ENCODE results near the gene FBXO40. TPM values are rescaled to one million over a fixed set of nuclear protein-coding genes. Genes with fewer than 3 reads are reported as not detected.

FBXO40 gene
- total and polyA plus RNA-seq, 10 of the 15 experiments (the other 5 are each of a cell fraction or from before 2014, with no cell fraction given), result 0.03 to 0.05 (median 0.04) TPM; not detected in 7

DNA sequence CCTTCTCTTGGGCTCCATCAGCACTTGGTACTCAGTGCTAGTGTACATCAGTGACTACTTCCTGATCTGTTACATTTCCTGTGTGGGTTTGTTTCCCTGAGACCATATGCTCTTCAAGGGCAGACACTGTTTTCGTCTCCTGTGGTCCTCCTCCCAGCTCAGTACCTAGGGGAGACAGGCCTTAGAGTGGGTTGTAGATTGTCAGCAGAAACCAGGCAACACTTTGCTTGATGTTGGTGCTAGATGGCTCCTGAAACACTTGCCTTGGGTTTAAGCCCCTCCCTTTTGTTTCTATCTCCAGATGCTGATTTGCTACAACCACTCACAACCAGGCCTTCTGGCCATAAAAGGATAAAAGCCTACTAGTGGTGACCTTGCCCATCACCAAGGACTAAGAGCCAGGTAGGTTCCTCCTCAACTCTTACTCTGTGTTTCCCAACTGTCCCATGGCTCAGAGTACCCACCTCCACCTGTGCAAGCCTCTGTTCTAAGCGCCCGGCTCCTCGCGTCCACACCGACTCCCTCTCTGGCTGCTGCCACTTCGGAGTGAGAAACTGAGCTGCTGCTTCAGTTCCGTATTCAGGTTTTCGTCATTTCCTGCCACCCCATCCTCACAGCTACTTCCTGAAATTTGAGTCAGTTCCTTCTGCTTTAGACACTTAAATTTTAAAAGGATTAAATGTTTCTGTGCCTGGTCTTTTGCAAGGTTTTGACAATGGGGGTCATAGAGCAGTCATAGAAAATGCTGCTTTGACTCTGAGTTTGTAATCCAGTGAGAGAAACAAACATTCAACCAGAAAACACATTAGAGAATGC lies 67.4 kb downstream of the FBXO40 start, which contains the start of gene HCLS1:
TSS of gene HCLS1 (minus strand) at position 548 of the 816 bp plus-strand sequence. CDS start 2,556 bp downstream, outside the sequence.
- Histone ChIP-seq H3K27ac (ENCODE audit: control insufficient read depth, insufficient read depth) (peak within 1 kb of the TSS; percentile 97), H3K9ac (ENCODE audit: control insufficient read depth, insufficient read depth, low read length) (peak within 1 kb of the TSS; percentile 75), H3K9me3 (replicated peaks; ENCODE audit: control insufficient read depth, insufficient read depth, low read length) (peaks cover 1% of the 10 kb centered on the region; the same call in 2 of the 3 replicates), H4K20me1 (ENCODE audit: control insufficient read depth, insufficient read depth) (no peaks in the 10 kb centered on the region), H3K27me3 (replicated peaks in 1 of 2; ENCODE audit: control insufficient read depth in 2 of 2, insufficient read depth in 2 of 2, low read length in 1 of 2) (no peaks in the 10 kb centered on the region), H2AFZ (ENCODE audit: control insufficient read depth, low read depth, low read length) (peak within 1 kb of the TSS; percentile 91), H3K4me2 (ENCODE audit: control insufficient read depth, insufficient read depth) (peak within 1 kb of the TSS; percentile 96), H3K4me3 (peak within 1 kb of the TSS; percentile 61), H3K4me1 (ENCODE audit: control insufficient read depth, insufficient read depth, low read length) (peaks cover 26% of the 10 kb centered on the region), H3K79me2 (ENCODE audit: control insufficient read depth, insufficient read depth, low read length) (peaks cover 34% of the 10 kb centered on the region), H3K36me3 (ENCODE audit: control insufficient read depth in 2 of 2, insufficient read depth in 2 of 2, low read length in 1 of 2) (peaks cover 3 to 49% of the 10 kb centered on the region in 2 experiments)
- TSS peak; percentile 81 for BruUV-seq (replicated peaks)
- under 1% methylated on average over 9 of the region's 9 CpGs for WGBS (ENCODE audit: insufficient coverage, insufficient replicate concordance, low lambda C conversion rate, missing lambda C conversion rate)
- RAD21 ChIA-PET (ENCODE audit: unreplicated experiment), result interaction anchor here (0.8 to 1.5 kb wide), 10 partner anchors 45 to 441 kb away, joined by 3 to 7 read pairs (median 4); partner anchors contain the start of gene POLQ
- CTCF ChIA-PET, result interaction anchor here (0.7 to 1.2 kb wide), 5 partner anchors 9 to 148 kb away, joined by 3 to 6 read pairs (median 3); partner anchors contain the start of gene POLQ
- SMC1A ChIA-PET (ENCODE audit: uncharacterized antibody, unreplicated experiment), result interaction anchor here (0.7 to 4.1 kb wide), 12 partner anchors 10 to 335 kb away, joined by 3 to 18 read pairs (median 3); partner anchors contain the start of gene POLQ
- in situ Hi-C loops (cut with MboI) (no loop called here), intact Hi-C loops (cut with micrococcal nuclease; ENCODE audit: unreplicated experiment) (loop anchor here (2.0 to 10.0 kb wide), 4 partner anchors 88 to 434 kb away; partner anchors contain the start of gene GOLGB1)
- ATAC-seq (peak; percentile 91), DNase-seq (ENCODE audit: low read depth, low spot score) (peak; percentile 83), FAIRE-seq (peak; percentile 95)
- POLR2A ChIA-PET, result interaction anchor here (0.5 to 2.5 kb wide), 10 partner anchors 10 to 173 kb away, joined by 3 to 14 read pairs (median 4); partner anchors contain the start of genes GOLGB1 and POLQ
- TF ChIP-seq RFX5 (IDR thresholded peaks at IDR 0.05; ENCODE audit: low read depth, low read length), result no peak; the same call in 1 of the 2 replicates
- TF ChIP-seq, protein P1, sequence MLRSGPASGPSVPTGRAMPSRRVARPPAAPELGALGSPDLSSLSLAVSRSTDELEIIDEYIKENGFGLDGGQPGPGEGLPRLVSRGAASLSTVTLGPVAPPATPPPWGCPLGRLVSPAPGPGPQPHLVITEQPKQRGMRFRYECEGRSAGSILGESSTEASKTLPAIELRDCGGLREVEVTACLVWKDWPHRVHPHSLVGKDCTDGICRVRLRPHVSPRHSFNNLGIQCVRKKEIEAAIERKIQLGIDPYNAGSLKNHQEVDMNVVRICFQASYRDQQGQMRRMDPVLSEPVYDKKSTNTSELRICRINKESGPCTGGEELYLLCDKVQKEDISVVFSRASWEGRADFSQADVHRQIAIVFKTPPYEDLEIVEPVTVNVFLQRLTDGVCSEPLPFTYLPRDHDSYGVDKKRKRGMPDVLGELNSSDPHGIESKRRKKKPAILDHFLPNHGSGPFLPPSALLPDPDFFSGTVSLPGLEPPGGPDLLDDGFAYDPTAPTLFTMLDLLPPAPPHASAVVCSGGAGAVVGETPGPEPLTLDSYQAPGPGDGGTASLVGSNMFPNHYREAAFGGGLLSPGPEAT (IDR thresholded peaks at IDR 0.05; ENCODE audit: low read depth), result no peak; the same call in 1 of the 2 replicates
- peak; percentile 87; the same call in 1 of the 2 replicates for TF ChIP-seq TCF3 (IDR thresholded peaks at IDR 0.05; ENCODE audit: borderline replicate concordance, insufficient read depth, low read depth, low read length)
- no peak for TF ChIP-seq SREBF1 (IDR thresholded peaks at IDR 0.05; ENCODE audit: low read length)
- TF ChIP-seq, protein P2, sequence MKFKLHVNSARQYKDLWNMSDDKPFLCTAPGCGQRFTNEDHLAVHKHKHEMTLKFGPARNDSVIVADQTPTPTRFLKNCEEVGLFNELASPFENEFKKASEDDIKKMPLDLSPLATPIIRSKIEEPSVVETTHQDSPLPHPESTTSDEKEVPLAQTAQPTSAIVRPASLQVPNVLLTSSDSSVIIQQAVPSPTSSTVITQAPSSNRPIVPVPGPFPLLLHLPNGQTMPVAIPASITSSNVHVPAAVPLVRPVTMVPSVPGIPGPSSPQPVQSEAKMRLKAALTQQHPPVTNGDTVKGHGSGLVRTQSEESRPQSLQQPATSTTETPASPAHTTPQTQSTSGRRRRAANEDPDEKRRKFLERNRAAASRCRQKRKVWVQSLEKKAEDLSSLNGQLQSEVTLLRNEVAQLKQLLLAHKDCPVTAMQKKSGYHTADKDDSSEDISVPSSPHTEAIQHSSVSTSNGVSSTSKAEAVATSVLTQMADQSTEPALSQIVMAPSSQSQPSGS (IDR thresholded peaks at IDR 0.05; ENCODE audit: low read length), result peak; percentile 53; the same call in 1 of the 2 replicates
- TF ChIP-seq, protein P3, sequence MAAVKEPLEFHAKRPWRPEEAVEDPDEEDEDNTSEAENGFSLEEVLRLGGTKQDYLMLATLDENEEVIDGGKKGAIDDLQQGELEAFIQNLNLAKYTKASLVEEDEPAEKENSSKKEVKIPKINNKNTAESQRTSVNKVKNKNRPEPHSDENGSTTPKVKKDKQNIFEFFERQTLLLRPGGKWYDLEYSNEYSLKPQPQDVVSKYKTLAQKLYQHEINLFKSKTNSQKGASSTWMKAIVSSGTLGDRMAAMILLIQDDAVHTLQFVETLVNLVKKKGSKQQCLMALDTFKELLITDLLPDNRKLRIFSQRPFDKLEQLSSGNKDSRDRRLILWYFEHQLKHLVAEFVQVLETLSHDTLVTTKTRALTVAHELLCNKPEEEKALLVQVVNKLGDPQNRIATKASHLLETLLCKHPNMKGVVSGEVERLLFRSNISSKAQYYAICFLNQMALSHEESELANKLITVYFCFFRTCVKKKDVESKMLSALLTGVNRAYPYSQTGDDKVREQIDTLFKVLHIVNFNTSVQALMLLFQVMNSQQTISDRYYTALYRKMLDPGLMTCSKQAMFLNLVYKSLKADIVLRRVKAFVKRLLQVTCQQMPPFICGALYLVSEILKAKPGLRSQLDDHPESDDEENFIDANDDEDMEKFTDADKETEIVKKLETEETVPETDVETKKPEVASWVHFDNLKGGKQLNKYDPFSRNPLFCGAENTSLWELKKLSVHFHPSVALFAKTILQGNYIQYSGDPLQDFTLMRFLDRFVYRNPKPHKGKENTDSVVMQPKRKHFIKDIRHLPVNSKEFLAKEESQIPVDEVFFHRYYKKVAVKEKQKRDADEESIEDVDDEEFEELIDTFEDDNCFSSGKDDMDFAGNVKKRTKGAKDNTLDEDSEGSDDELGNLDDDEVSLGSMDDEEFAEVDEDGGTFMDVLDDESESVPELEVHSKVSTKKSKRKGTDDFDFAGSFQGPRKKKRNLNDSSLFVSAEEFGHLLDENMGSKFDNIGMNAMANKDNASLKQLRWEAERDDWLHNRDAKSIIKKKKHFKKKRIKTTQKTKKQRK (IDR thresholded peaks at IDR 0.05; ENCODE audit: low read depth, low read length), result no peak
- peak; percentile 88; the same call in 1 of the 2 replicates for TF ChIP-seq SPI1 (IDR thresholded peaks at IDR 0.05; ENCODE audit: borderline replicate concordance, insufficient read depth, low read depth, low read length)
- peak; percentile 69; the same call in 1 of the 2 replicates for TF ChIP-seq ATF7 (IDR thresholded peaks at IDR 0.05; ENCODE audit: low read depth)
- TF ChIP-seq TAF1 (IDR thresholded peaks at IDR 0.05; ENCODE audit: borderline replicate concordance, low read depth, low read length), result peak; percentile 99
- TF ChIP-seq, protein P4, sequence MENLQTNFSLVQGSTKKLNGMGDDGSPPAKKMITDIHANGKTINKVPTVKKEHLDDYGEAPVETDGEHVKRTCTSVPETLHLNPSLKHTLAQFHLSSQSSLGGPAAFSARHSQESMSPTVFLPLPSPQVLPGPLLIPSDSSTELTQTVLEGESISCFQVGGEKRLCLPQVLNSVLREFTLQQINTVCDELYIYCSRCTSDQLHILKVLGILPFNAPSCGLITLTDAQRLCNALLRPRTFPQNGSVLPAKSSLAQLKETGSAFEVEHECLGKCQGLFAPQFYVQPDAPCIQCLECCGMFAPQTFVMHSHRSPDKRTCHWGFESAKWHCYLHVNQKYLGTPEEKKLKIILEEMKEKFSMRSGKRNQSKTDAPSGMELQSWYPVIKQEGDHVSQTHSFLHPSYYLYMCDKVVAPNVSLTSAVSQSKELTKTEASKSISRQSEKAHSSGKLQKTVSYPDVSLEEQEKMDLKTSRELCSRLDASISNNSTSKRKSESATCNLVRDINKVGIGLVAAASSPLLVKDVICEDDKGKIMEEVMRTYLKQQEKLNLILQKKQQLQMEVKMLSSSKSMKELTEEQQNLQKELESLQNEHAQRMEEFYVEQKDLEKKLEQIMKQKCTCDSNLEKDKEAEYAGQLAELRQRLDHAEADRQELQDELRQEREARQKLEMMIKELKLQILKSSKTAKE (IDR thresholded peaks at IDR 0.05; ENCODE audit: low read depth, poor library complexity, severe bottlenecking), result no peak
- no peak for TF ChIP-seq MXI1 (IDR thresholded peaks at IDR 0.05; ENCODE audit: low read depth, low read length)
- 0 out of 3 replicates have a peak, but pooled peaks of 1 of the 2 experiments have one; percentile 28 for TF ChIP-seq EGR1 (IDR thresholded peaks at IDR 0.05; ENCODE audit: borderline replicate concordance in 1 of 2, low read depth in 2 of 2, low read length in 2 of 2)
